Adrenal gland (tissue), 5 donors: ENCODE results near the gene TTLL11.

Experiments
- POLR2A ChIP-seq, 2 donors: fragments of 450-650 bp; IDR thresholded peaks; one replicate each; pipeline ENCODE4 v1.6.1; 2017; ENCODE audit warnings: antibody characterized with exemption in 2 of 2, mild to moderate bottlenecking in 2 of 2, moderate library complexity in 1 of 2
- TF ChIP-seq, protein P1 (sequence below), 6 experiments: fragments of 450-650 bp in 4 of 6; fragments of 200-600 bp in 2 of 6; sonication (generic) in 1 of 6; IDR thresholded peaks; 1 replicate in 5 of 6; 2 replicates in 1 of 6; pipeline versions ENCODE4 v1.5.1 to v1.8.0; 2016 to 2021; ENCODE audit warnings: antibody characterized with exemption in 6 of 6, mild to moderate bottlenecking in 2 of 6, moderate library complexity in 1 of 6
- donor health status: DM: no; HTN: no; CAD: no.

DNA sequence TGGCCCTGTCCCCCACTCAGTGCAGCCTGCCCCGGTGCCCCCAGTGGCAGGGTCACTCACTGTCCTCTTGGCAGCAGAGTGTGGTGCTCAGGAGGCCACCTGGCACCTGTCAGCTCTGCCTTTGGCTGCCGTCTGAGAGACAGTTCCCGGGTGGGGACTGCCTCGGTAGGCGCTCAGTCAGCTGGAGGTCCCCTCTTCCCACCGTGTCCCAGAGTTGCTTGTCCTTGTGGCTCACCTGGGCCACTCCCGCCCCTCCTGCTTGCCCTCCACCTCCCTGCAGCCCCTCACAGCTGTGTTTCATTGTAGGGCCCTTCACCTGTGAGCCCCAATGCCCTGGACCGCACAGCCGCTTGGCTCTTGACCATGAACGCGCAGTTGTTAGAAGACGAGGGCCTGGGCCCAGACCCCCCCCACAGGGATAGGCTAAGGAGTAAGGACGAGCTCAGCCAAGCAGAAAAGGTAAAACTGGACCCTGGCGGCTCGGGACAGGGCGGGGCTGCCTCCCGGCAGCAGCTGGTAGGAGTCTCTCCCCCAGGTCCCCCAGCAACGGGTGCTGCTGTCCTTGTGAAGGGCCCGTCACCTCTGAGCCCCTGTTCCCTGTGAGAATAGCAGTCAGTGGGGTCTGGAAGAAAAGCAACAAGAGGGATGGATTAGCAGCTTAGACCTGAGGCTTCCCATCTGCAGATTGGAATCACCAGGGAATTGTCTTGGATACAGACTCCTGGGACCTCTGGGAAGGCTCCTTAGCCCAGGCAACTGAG is 319.0 kb downstream of the TTLL11 start:
- TF ChIP-seq, protein P1, sequence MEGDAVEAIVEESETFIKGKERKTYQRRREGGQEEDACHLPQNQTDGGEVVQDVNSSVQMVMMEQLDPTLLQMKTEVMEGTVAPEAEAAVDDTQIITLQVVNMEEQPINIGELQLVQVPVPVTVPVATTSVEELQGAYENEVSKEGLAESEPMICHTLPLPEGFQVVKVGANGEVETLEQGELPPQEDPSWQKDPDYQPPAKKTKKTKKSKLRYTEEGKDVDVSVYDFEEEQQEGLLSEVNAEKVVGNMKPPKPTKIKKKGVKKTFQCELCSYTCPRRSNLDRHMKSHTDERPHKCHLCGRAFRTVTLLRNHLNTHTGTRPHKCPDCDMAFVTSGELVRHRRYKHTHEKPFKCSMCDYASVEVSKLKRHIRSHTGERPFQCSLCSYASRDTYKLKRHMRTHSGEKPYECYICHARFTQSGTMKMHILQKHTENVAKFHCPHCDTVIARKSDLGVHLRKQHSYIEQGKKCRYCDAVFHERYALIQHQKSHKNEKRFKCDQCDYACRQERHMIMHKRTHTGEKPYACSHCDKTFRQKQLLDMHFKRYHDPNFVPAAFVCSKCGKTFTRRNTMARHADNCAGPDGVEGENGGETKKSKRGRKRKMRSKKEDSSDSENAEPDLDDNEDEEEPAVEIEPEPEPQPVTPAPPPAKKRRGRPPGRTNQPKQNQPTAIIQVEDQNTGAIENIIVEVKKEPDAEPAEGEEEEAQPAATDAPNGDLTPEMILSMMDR (IDR thresholded peaks at IDR 0.05), result no peak
- TF ChIP-seq POLR2A (IDR thresholded peaks at IDR 0.05), result no peak
